VCaP (cell line): Measurements from ENCODE around the gene EPHB3.

Source experiments
- H3K27ac ChIP-seq: fragments of 450-650 bp; 2 replicates; pipeline ENCODE4 v1.5.1; 2017
- TF ChIP-seq, protein P1 (sequence below): fragments of 450-650 bp; conservative IDR thresholded peaks from 2 replicates; pipeline ENCODE4 v1.5.1; 2017; ENCODE audit warnings: mild to moderate bottlenecking, moderate library complexity

Gene EPHB3

DNA sequence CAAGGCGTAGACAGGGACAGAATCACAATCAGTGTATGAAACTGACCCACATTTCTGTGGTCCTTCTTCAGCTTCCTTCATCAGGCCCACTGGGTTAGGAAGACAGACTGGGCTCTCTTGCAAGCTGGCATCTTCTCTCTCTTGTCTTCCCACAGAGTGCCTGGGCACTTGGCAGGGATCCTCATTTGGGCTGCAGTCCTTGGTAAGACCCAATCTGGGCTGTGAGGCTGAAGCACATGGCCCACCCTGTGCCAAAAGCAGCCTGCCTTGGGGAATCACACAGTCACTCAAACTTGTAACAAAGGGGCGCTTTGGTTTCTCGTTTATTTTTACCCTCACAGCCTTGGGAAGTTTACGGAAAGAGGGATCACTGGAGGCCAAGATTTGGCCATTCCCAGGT, 8.2 kb upstream of the EPHB3 start:
- TF ChIP-seq, protein P1, sequence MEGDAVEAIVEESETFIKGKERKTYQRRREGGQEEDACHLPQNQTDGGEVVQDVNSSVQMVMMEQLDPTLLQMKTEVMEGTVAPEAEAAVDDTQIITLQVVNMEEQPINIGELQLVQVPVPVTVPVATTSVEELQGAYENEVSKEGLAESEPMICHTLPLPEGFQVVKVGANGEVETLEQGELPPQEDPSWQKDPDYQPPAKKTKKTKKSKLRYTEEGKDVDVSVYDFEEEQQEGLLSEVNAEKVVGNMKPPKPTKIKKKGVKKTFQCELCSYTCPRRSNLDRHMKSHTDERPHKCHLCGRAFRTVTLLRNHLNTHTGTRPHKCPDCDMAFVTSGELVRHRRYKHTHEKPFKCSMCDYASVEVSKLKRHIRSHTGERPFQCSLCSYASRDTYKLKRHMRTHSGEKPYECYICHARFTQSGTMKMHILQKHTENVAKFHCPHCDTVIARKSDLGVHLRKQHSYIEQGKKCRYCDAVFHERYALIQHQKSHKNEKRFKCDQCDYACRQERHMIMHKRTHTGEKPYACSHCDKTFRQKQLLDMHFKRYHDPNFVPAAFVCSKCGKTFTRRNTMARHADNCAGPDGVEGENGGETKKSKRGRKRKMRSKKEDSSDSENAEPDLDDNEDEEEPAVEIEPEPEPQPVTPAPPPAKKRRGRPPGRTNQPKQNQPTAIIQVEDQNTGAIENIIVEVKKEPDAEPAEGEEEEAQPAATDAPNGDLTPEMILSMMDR = no peak
- H3K27ac ChIP-seq = no peak overlapping the region

- no peak overlapping the region for H3K27ac ChIP-seq
- TF ChIP-seq, protein P1 = no peak
Measured at GRCh38 chr3:184554461-184554860, 7.1 kb upstream of the EPHB3 start.

- no peak overlapping the region for H3K27ac ChIP-seq
- TF ChIP-seq, protein P1 = no peak
Measured at GRCh38 chr3:184556582-184557347, 4.8 kb upstream of the EPHB3 start.

GRCh38 chr3:184557348-184557950, 4.1 kb upstream of the EPHB3 start:
- peak overlapping the region; percentile 90 for H3K27ac ChIP-seq
- TF ChIP-seq, protein P1 = no peak

DNA sequence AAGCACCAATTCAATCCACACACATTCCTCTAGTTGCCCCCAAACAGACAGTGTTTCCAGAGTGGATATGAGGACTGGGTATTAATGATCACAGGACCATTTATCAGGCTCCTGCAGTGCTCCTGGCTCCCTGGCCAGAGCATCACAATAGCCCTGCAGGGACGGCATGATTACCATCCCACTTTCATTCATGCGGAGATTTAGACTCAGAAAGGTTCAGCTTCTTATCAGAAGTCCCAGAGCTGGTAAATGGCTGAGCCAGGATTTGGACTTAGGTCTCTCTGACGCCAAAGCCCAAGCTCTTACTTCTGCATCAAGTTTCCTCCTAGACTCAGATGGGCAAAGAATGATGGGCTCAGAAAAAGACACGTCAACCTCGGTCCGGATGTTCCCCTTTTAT, 2.9 kb upstream of the EPHB3 start:
- TF ChIP-seq, protein P1 = no peak
- H3K27ac ChIP-seq = peak overlapping the region; percentile 90

- peak overlapping the region; percentile 90 for H3K27ac ChIP-seq
- TF ChIP-seq, protein P1 = no peak
Measured at GRCh38 chr3:184559336-184559735, 2.2 kb upstream of the EPHB3 start.

DNA sequence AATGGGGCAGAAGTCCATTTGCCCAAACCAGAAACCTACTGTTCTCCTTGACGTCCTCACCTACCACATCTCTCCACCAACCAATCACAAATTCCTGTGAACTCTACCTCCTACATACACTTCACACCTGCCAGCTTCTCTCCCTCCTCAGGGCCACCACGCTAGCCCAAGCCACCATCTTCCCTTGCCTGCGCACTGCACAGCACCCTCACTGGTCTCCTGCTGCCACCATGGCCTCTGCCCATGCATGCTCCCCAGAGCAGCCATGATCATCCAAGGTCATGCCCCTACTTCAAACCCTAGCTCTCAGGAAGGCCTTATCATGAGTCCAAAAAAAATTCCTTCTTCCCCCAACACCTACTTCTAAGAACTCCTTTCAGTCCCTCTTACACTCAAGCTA, 1.1 kb upstream of the EPHB3 start:
- TF ChIP-seq, protein P1 = no peak
- peak overlapping the region; percentile 90 for H3K27ac ChIP-seq
